ENCODE data around the gene SLC12A3.

The SLC12A3 gene

DNA sequence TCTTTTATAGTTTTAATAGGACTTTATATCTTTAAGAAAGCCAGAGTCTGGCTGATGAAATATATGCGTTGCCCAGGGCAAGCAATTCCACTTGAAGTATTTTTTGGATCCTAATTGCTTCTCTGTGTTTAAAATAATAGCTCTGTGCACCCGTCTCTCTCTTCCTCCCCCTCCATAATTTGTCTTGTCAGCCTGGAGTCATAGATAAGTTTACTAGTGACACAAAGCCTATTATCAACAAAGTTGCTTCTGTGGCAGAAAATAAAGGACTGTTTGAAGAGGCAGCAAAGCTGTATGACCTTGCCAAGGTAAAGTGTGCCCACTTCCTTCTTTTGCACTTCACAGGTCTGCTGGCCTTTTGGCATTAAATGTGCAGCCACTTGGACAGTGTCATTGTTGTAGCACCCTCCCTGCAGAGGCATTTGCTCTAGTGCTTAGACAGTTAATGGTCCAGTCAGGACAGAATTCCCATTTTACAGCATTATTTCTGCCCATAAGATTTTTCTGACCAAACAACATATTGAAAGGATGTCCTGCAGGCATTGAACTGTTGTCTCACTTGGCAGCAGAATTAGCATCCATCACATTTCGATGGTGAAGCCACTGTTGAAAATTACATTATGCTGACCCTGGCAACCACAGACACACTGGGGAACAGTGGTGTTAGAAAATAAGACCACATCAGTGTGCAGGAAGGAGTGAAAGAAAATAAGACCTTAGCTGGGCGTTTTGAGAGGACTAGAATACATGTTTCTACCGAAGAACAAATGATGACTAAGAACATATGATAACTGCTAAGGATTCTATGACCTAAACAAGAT, 28.4 kb upstream of the SLC12A3 start:
- TF ChIP-seq, protein P1, sequence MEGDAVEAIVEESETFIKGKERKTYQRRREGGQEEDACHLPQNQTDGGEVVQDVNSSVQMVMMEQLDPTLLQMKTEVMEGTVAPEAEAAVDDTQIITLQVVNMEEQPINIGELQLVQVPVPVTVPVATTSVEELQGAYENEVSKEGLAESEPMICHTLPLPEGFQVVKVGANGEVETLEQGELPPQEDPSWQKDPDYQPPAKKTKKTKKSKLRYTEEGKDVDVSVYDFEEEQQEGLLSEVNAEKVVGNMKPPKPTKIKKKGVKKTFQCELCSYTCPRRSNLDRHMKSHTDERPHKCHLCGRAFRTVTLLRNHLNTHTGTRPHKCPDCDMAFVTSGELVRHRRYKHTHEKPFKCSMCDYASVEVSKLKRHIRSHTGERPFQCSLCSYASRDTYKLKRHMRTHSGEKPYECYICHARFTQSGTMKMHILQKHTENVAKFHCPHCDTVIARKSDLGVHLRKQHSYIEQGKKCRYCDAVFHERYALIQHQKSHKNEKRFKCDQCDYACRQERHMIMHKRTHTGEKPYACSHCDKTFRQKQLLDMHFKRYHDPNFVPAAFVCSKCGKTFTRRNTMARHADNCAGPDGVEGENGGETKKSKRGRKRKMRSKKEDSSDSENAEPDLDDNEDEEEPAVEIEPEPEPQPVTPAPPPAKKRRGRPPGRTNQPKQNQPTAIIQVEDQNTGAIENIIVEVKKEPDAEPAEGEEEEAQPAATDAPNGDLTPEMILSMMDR (conservative IDR thresholded peaks at IDR 0.05; ENCODE audit: low read depth, low read length): no peak
- DNase-seq (ENCODE audit: low read depth): no peak
- no peak overlapping the region for H3K4me3 ChIP-seq (ENCODE audit: low read depth, low read length)

DNA sequence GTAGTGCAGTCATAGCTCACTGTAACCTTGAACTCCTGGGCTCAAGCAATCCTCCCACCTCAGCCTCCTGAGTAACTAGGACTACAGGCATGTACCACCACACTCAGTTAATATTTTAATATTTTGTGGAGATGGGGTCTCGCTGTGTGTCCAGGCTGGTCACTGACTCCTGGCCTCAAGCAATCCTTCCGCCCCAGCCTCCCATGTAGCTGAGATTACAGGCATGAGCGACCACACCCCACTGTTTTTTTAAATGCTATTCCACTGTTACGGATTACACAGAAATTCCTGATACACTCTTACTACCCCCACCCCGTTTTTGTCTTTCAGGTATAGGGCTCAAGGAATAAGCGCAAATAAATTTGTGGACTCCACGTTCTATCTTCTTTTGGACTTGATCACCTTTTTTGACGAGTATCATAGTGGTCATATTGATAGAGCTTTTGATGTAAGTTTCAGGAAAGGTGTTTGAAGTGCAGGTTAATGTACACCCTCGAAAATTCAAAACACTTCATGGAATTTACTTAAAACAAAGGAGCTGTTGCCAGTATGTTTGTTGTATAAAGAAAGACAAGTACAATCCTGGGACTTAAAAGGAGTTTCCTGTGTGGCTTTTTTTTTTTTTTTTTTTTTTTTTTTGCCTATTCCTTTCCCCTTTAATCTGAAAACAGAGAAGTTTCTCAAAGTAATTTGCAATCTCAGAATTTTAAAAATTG, 26.2 kb upstream of the SLC12A3 start:
- no peak overlapping the region for H3K4me3 ChIP-seq (ENCODE audit: low read depth, low read length)
- TF ChIP-seq, protein P1 (conservative IDR thresholded peaks at IDR 0.05; ENCODE audit: low read depth, low read length): no peak
- DNase-seq (ENCODE audit: low read depth): no peak

DNA sequence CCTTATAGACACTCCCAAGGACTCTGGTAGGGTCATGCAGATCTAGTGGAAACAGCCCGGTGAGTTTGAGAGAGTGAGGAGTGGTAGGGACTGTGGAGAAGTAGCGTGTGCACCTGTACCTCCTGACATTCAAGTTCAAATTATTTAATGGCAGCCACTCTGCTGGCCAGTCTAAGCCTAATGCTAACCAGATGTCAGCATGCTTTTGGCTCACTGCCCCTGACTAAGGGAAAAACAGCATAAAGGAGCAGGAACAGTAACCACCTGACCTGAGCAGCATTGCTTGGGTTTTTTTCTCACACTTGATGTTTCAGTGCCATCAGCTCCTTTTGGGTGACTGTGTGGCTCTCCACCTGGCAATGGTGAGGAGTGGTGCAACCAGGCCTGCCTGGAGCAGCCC, 23.8 kb upstream of the SLC12A3 start:
- H3K4me3 ChIP-seq (ENCODE audit: low read depth, low read length): no peak overlapping the region
- DNase-seq (ENCODE audit: low read depth): peak; percentile 73
- TF ChIP-seq, protein P1 (conservative IDR thresholded peaks at IDR 0.05; ENCODE audit: low read depth, low read length): no peak

DNA sequence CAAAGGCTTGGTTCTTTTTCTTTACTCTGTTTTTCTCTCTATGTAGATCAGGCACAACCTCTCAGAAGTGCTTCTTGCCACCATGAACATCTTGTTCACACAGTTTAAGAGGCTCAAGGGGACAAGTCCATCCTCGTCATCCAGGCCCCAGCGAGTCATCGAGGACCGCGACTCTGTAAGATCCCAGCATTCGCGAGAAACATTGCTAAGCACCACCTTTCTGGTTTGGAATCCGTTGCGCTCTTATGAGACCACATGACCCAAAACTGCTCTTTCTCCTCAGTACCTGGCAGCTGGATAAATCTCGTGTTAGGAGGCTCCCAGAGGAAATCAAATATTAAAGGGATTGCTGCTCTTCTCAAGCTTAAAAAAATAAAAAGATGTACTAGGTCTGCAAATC, 23.3 kb upstream of the SLC12A3 start:
- no peak overlapping the region for H3K4me3 ChIP-seq (ENCODE audit: low read depth, low read length)
- DNase-seq (ENCODE audit: low read depth): no peak
- TF ChIP-seq, protein P1 (conservative IDR thresholded peaks at IDR 0.05; ENCODE audit: low read depth, low read length): no peak

DNA sequence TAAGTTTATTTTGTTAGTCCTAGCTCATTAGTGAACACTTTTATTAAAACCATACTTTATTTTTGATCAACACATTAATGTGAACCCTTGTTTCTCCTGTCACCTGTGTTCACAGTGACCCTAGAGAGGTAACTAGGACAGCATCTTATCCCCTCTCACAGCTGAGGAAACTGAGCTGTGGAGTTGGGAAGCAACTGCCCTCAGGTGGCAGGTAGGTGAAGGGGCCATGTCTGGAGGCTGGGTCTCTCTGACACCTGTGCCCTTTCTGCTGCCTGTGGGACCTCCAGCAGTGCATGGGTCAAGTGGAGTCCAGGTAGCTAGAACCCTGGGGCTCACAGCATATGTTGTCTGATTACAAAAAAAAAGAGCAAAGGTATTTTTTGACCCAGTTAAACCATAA, 22.9 kb upstream of the SLC12A3 start:
- H3K4me3 ChIP-seq (ENCODE audit: low read depth, low read length): no peak overlapping the region
- TF ChIP-seq, protein P1 (conservative IDR thresholded peaks at IDR 0.05; ENCODE audit: low read depth, low read length): no peak
- no peak for DNase-seq (ENCODE audit: low read depth)

DNA sequence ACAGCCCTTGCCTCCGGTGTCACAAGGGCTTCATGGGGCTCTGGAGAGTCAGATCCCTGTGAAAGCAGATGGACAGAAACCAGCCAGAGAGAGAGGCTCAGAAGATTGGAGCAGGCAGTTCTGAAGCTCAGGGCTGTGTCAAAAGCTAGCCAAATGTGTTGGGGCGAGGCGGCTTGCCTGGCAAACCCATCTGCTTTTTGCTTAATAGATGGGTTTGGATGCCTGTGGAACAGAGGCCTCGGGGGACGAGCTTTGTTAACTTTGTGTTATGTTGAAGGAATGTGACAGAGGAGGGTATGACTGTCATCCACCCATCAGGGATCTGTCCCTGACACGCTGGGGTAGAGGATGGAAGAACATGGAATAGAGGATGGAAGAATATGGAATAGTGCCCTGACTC, 21.0 kb upstream of the SLC12A3 start:
- no peak for DNase-seq (ENCODE audit: low read depth)
- H3K4me3 ChIP-seq (ENCODE audit: low read depth, low read length): no peak overlapping the region
- TF ChIP-seq, protein P1 (conservative IDR thresholded peaks at IDR 0.05; ENCODE audit: low read depth, low read length): no peak
